Endothelial cell of umbilical vein (primary cell): ENCODE measurements around the gene FAM210A. TPM values are rescaled to one million over a fixed set of nuclear protein-coding genes. Genes with fewer than 3 reads are reported as not detected.

Source experiments
- BruUV-seq: library from RNA; stranded (reverse); fragments of 400-500 nt; replicated peaks from 2 replicates; lab custom pipeline; 2021; lab: Mats Ljungman, UMichigan
- CTCF ChIA-PET: fragments of 300-600, 350-600 bp; sonication (Branson Sonifier 250); formaldehyde crosslinking; loops from one replicate; lab custom pipeline; 2021; ENCODE audit warnings: antibody characterized with exemption, inconsistent platforms; lab: Charles Lee
- POLR2A ChIA-PET: fragments of 300-600, 350-600 bp; sonication (Branson Sonifier 250); formaldehyde crosslinking; loops from one replicate; lab custom pipeline; 2021; ENCODE audit warnings: antibody characterized with exemption, inconsistent platforms; lab: Charles Lee
- DNase-seq: peaks from one replicate; pipeline ENCODE4 v3.0.0-alpha.2; 2011; ENCODE audit warnings: low read depth, low spot score
- FAIRE-seq: peaks from 2 replicates; lab custom pipeline; 2011; peaks lifted over from hg19 to GRCh38; lab: Jason Lieb, UNC
- H2AFZ ChIP-seq: 2 replicates; pipeline ENCODE4 v1.6.0; 2012; ENCODE audit warnings: low read depth, low read length, control low read depth, inconsistent platforms
- H3K27ac ChIP-seq: 2 replicates; pipeline ENCODE4 v1.5.1; 2011; ENCODE audit warnings: low read depth, mild to moderate bottlenecking, control low read depth, low read length, moderate library complexity; ENCODE audit not compliant: insufficient read depth
- H3K27me3 ChIP-seq, 2 experiments: 2 replicates each; pipeline versions ENCODE4 v1.6.0 to v1.6.1; 2011; ENCODE audit warnings: low read length in 2 of 2, mixed read lengths in 1 of 2; ENCODE audit not compliant: control insufficient read depth in 2 of 2, insufficient read depth in 2 of 2
- H3K36me3 ChIP-seq, 2 experiments: 2 replicates in 1 of 2; 3 replicates in 1 of 2; pipeline ENCODE4 v1.5.1; 2011; ENCODE audit warnings: low read length in 2 of 2, mild to moderate bottlenecking in 1 of 2, moderate library complexity in 1 of 2; ENCODE audit not compliant: control insufficient read depth in 2 of 2, insufficient read depth in 2 of 2; ENCODE audit errors: extremely low read depth in 1 of 2
- H3K4me1 ChIP-seq: 3 replicates; pipeline ENCODE4 v1.5.1; 2011; ENCODE audit warnings: mild to moderate bottlenecking, low read length; ENCODE audit not compliant: control insufficient read depth, insufficient read depth; ENCODE audit errors: extremely low read depth
- H3K4me2 ChIP-seq: 2 replicates; pipeline ENCODE4 v1.6.1; 2011; ENCODE audit warnings: low read length, control low read depth, mixed read lengths; ENCODE audit not compliant: insufficient read depth
- H3K4me3 ChIP-seq, 3 experiments: fragments of 200-600 bp in 1 of 3; sonication (generic), shearing (Covaris generic) in 1 of 3; replicated peaks in 1 of 3; 2 replicates each; pipeline ENCODE4 v1.5.1; 2011 to 2016; ENCODE audit warnings: control low read depth in 3 of 3, low read length in 3 of 3, mild to moderate bottlenecking in 2 of 3, inconsistent platforms in 1 of 3, low read depth in 1 of 3, moderate library complexity in 1 of 3; ENCODE audit not compliant: insufficient read depth in 1 of 3
- H3K79me2 ChIP-seq: 2 replicates; pipeline ENCODE4 v1.6.0; 2012; ENCODE audit warnings: low read length, inconsistent platforms; ENCODE audit not compliant: control insufficient read depth, insufficient read depth
- H3K9ac ChIP-seq: replicated peaks from 2 replicates; pipeline ENCODE3; 2011; ENCODE audit warnings: low read length, control low read depth; ENCODE audit not compliant: insufficient read depth; ENCODE audit errors: extremely low read depth
- H3K9me1 ChIP-seq: replicated peaks from 3 replicates; pipeline ENCODE4 v1.6.0; 2011; ENCODE audit warnings: mild to moderate bottlenecking, low read length; ENCODE audit not compliant: control insufficient read depth, insufficient read depth; ENCODE audit errors: extremely low read depth
- H3K9me3 ChIP-seq: replicated peaks from 2 replicates; pipeline ENCODE4 v1.5.1; 2012; ENCODE audit warnings: low read length, inconsistent platforms; ENCODE audit not compliant: control insufficient read depth, insufficient read depth
- H4K20me1 ChIP-seq: replicated peaks from 2 replicates; pipeline ENCODE3; 2011; ENCODE audit warnings: mild to moderate bottlenecking, low read length; ENCODE audit not compliant: control insufficient read depth, insufficient read depth; ENCODE audit errors: extremely low read depth
- EZH2 ChIP-seq: IDR thresholded peaks from 2 replicates; pipeline ENCODE4 v1.6.1; 2012; ENCODE audit warnings: borderline replicate concordance, low read depth, mild to moderate bottlenecking, moderate library complexity, low read length, inconsistent platforms; ENCODE audit not compliant: severe bottlenecking
- FOS ChIP-seq: IDR thresholded peaks from 2 replicates; pipeline ENCODE4 v1.6.1; 2011; ENCODE audit warnings: mild to moderate bottlenecking, low read length, moderate library complexity, borderline replicate concordance; ENCODE audit not compliant: insufficient read depth
- GATA2 ChIP-seq: IDR thresholded peaks from 2 replicates; pipeline ENCODE4 v1.7.0; 2011; ENCODE audit warnings: low read depth, mild to moderate bottlenecking, moderate library complexity, mixed read lengths, low read length; ENCODE audit not compliant: insufficient read length, insufficient read depth
- JUN ChIP-seq: IDR thresholded peaks from 2 replicates; pipeline ENCODE4 v1.6.1; 2011; ENCODE audit warnings: borderline replicate concordance, low read depth; ENCODE audit not compliant: insufficient read length, insufficient read depth
- MYC ChIP-seq: IDR thresholded peaks from one replicate; pipeline ENCODE4 v1.6.1; 2011; ENCODE audit warnings: mild to moderate bottlenecking, low read depth, low read length
- POLR2A ChIP-seq: IDR thresholded peaks from 2 replicates; pipeline ENCODE4 v1.6.1; 2012; ENCODE audit warnings: low read depth, mild to moderate bottlenecking, control low read depth, low read length
- POLR2AphosphoS5 ChIP-seq: IDR thresholded peaks from 2 replicates; pipeline ENCODE4 v1.6.1; 2012; ENCODE audit warnings: low read depth, mild to moderate bottlenecking, control low read depth, low read length, moderate library complexity; ENCODE audit not compliant: insufficient read depth
- dilution Hi-C: fragments of 300-500 bp; cut with MboI; formaldehyde crosslinking; loops from one replicate; pipeline ENCODE4 v1.15.0; 2019; ENCODE audit warnings: low sequenced_read_pairs; ENCODE audit not compliant: extremely low pct_ligation_motif_present
- intact Hi-C: fragments of 100-400 bp; cut with micrococcal nuclease; formaldehyde crosslinking; loops from one replicate; pipeline ENCODE4 v1.10.0; 2022
- polyA plus RNA-seq, 4 experiments: library from polyadenylated mRNA; depleted of rRNA in 3 of 4; stranded (reverse) in 3 of 4; unstranded in 1 of 4; fragments of >200 nt; gene quantifications; 2 replicates each; pipeline versions ENCODE4 v1.2.1 to v1.2.3, GENCODE V29; 2011 to 2012; ENCODE audit warnings: missing spikeins in 1 of 4
- total RNA-seq: library from RNA; stranded (reverse); gene quantifications from 2 replicates; pipeline ENCODE4 v1.2.3, GENCODE V29; 2021
- TF ChIP-seq, protein P1 (sequence below): IDR thresholded peaks from 2 replicates; pipeline ENCODE4 v1.6.1; 2011; ENCODE audit not compliant: insufficient read depth, insufficient read length
- TF ChIP-seq, protein P2 (sequence below), 2 donors: IDR thresholded peaks; 1 replicate in 1 of 2; 2 replicates in 1 of 2; pipeline ENCODE4 v1.5.1; 2011; ENCODE audit warnings: low read length in 2 of 2, mild to moderate bottlenecking in 2 of 2, moderate library complexity in 2 of 2, control low read depth in 1 of 2, inconsistent platforms in 1 of 2, low read depth in 1 of 2; ENCODE audit not compliant: insufficient read depth in 1 of 2; ENCODE audit errors: extremely low read depth in 1 of 2

FAM210A gene
- total and polyA plus RNA-seq, 2 donors (not counting 3 experiments of a cell fraction or from before 2014, with no cell fraction given) = 7.1 to 17.3 TPM

DNA sequence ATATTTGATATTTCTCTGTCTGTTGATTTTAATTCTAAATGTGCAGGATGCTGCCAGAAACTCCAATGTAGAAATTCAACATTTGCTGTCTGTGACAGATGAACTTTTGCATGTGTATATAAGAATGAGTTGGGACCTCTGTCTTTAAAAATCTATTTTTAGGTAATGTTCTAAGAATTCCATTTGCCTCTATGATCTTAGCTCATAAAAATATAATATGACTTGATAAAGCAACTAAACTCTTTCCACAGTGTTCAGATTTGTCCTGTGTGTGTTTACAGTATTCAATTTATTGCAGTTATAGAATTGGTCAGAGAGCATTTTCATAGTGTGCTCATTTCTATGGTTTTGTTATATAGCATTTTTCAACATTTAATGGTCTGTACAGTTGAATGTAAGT lies 33.7 kb upstream of the FAM210A start:
- FAIRE-seq (no peak), DNase-seq (no peak)
- H3K9me3 ChIP-seq = no peaks in the 10 kb centered on the region
- TF ChIP-seq GATA2 = no peak
- TF ChIP-seq, protein P1, sequence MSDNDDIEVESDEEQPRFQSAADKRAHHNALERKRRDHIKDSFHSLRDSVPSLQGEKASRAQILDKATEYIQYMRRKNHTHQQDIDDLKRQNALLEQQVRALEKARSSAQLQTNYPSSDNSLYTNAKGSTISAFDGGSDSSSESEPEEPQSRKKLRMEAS = no peak
- TF ChIP-seq POLR2A = no peak
- TF ChIP-seq FOS = no peak
- no peak for TF ChIP-seq JUN
- TF ChIP-seq MYC = no peak
- BruUV-seq = no TSS peak
- no peaks in the 10 kb centered on the region for H3K27me3 ChIP-seq
- H3K27ac ChIP-seq = no peak overlapping the region
- H3K36me3 ChIP-seq = peaks cover 6 to 7% of the 10 kb centered on the region in 2 experiments
- H3K9ac ChIP-seq = no peak overlapping the region
- no peaks in the 10 kb centered on the region for H4K20me1 ChIP-seq
- no peak overlapping the region for H3K4me2 ChIP-seq
- no peaks in the 10 kb centered on the region for H3K79me2 ChIP-seq
- dilution Hi-C loops (no loop called here), intact Hi-C loops (no loop called here)
- POLR2A ChIA-PET = no interaction called here
- H3K4me1 ChIP-seq = no peaks in the 10 kb centered on the region
- no peaks in the 10 kb centered on the region for H3K9me1 ChIP-seq
- no peak overlapping the region for H2AFZ ChIP-seq
- CTCF ChIA-PET = no interaction called here
- no peak overlapping the region for H3K4me3 ChIP-seq

DNA sequence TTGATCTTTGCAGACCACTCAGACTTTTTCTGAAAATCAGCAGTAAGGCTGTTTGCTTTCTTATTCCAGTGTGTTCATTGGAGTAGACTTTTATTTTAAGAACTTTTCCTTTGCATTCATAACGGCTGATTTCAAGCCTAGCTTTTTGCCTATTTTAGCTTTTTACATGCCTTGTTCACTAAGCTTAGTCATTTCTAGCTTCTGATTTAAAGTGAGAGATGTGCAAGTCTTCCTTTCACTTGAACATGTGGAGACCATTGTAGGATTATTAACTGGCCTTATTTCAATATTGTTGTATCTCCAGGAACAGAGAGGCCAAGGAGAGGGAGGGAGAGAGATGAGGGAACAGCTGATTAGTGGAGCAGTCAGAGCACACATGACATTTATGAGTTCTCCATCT lies 32.3 kb upstream of the FAM210A start:
- H3K9me3 ChIP-seq = no peaks in the 10 kb centered on the region
- H3K36me3 ChIP-seq = peaks cover 6 to 7% of the 10 kb centered on the region in 2 experiments
- no peak overlapping the region for H3K4me3 ChIP-seq
- ChIA-PET CTCF (no interaction called here), POLR2A (no interaction called here)
- no peak overlapping the region for H3K27ac ChIP-seq
- H3K27me3 ChIP-seq = no peaks in the 10 kb centered on the region
- no peak overlapping the region for H3K4me2 ChIP-seq
- H3K9ac ChIP-seq = no peak overlapping the region
- no peaks in the 10 kb centered on the region for H4K20me1 ChIP-seq
- TF ChIP-seq POLR2AphosphoS5 (no peak), GATA2 (no peak), POLR2A (no peak), EZH2 (no peak), FOS (no peak), JUN (no peak), MYC (no peak)
- TF ChIP-seq, protein P1 = no peak
- TF ChIP-seq, protein P2, sequence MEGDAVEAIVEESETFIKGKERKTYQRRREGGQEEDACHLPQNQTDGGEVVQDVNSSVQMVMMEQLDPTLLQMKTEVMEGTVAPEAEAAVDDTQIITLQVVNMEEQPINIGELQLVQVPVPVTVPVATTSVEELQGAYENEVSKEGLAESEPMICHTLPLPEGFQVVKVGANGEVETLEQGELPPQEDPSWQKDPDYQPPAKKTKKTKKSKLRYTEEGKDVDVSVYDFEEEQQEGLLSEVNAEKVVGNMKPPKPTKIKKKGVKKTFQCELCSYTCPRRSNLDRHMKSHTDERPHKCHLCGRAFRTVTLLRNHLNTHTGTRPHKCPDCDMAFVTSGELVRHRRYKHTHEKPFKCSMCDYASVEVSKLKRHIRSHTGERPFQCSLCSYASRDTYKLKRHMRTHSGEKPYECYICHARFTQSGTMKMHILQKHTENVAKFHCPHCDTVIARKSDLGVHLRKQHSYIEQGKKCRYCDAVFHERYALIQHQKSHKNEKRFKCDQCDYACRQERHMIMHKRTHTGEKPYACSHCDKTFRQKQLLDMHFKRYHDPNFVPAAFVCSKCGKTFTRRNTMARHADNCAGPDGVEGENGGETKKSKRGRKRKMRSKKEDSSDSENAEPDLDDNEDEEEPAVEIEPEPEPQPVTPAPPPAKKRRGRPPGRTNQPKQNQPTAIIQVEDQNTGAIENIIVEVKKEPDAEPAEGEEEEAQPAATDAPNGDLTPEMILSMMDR (IDR thresholded peaks at IDR 0.05; ENCODE audit: extremely low read depth in 1 of 2, insufficient read depth in 1 of 2, low read depth in 1 of 2, low read length in 2 of 2) = no peak
- no peaks in the 10 kb centered on the region for H3K79me2 ChIP-seq
- dilution Hi-C loops (no loop called here), intact Hi-C loops (no loop called here)
- FAIRE-seq (no peak), DNase-seq (no peak)
- BruUV-seq = no TSS peak
- no peaks in the 10 kb centered on the region for H3K4me1 ChIP-seq
- H3K9me1 ChIP-seq = no peaks in the 10 kb centered on the region
- no peak overlapping the region for H2AFZ ChIP-seq
